Muscle layer of duodenum (tissue), 2 donors: ENCODE measurements around the gene PTPRN2.
"Not testable (repeated sequence)": the region's sequence is repeated elsewhere in the genome, so short reads cannot be mapped to it uniquely, and the experiment has no call there.

ENCODE experiments used
- H3K27ac ChIP-seq: one replicate; pipeline ENCODE4 v1.7.0; 2013; ENCODE audit warnings: mild to moderate bottlenecking, low read length
- H3K27me3 ChIP-seq: one replicate; pipeline ENCODE4 v1.7.0; 2013; ENCODE audit warnings: low read depth, mild to moderate bottlenecking, control low read depth, low read length
- H3K36me3 ChIP-seq, 2 donors: one replicate each; pipeline ENCODE4 v1.7.0; 2013; ENCODE audit warnings: low read length in 2 of 2, control low read depth in 1 of 2, mild to moderate bottlenecking in 1 of 2; ENCODE audit not compliant: insufficient read depth in 2 of 2, control insufficient read depth in 1 of 2
- H3K4me1 ChIP-seq, 2 donors: one replicate each; pipeline ENCODE4 v1.7.0; 2013; ENCODE audit warnings: low read length in 2 of 2, mild to moderate bottlenecking in 2 of 2, control low read depth in 1 of 2, moderate library complexity in 1 of 2; ENCODE audit not compliant: insufficient read depth in 2 of 2, control insufficient read depth in 1 of 2
- H3K4me3 ChIP-seq, 2 donors: one replicate each; pipeline ENCODE4 v1.7.0; 2013; ENCODE audit warnings: low read length in 2 of 2, low read depth in 1 of 2, mild to moderate bottlenecking in 1 of 2
- H3K9me3 ChIP-seq, 2 donors: one replicate each; pipeline ENCODE4 v1.7.0; 2013; ENCODE audit warnings: low read length in 2 of 2, control low read depth in 1 of 2, mild to moderate bottlenecking in 1 of 2; ENCODE audit not compliant: control insufficient read depth in 1 of 2
- donor health status: healthy.

PTPRN2 gene

GRCh38 chr7:158295966-158296797, 291.4 kb downstream of the PTPRN2 start:
- H3K4me3 ChIP-seq: no peak overlapping the region
- no peaks in the 10 kb centered on the region for H3K36me3 ChIP-seq
- H3K9me3 ChIP-seq: no peaks in the 10 kb centered on the region
- no peaks in the 10 kb centered on the region for H3K4me1 ChIP-seq
- no peaks in the 10 kb centered on the region for H3K27me3 ChIP-seq
- H3K27ac ChIP-seq: no peak overlapping the region

DNA sequence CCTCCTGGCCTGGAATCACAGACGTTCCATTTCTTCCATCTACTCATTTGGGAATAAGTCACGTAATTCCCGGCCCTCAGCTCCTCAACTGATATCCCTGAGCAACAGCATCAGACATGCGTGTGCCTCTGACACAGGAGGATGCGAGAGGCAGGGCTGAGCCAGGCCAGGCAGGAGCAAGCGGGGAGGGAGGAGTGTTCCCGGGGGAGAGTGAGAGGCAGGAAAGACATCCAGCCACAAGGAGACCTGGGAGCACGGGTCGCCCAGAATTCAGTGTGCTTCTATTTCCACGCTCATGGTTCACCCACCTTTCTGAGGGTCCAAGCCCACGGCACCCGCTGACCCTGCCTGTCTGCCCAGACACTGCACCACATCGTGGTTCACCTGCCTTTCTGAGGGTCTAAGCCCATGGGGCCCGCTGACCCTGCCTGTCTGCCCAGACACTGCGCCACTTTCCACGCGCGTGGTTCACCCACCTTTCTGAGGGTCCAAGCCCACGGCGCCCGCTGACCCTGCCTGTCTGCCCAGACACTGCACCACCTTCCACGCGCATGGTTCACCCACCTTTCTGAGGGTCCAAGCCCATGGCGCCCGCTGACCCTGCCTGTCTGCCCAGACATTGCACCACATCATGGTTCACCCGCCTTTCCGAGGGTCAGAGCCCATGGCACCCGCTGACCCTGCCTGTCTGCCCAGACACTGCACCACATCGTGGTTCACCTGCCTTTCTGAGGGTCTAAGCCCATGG, 293.0 kb downstream of the PTPRN2 start:
- not testable (repeated sequence) for H3K4me3 ChIP-seq, H3K36me3 ChIP-seq, H3K27me3 ChIP-seq, H3K4me1 ChIP-seq, H3K9me3 ChIP-seq, H3K27ac ChIP-seq

DNA sequence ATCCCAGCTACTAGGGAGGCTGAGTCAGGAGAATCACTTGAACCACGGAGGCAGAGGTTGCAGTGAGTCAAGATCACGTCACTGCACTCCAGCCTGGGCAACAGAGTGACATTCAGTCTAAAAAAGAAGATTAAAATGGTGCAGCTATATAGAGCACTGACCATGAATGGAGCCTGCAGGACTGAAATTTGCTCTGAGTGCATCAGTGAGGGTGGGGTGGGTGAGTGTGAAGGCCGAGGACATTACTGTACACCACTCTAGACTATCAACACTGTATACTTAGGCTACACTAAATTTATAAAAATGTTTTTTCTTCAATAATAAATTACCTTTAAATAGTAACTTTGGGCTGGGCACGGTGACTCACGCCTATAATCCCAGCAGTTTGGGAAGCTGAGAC, 294.7 kb downstream of the PTPRN2 start:
- Histone ChIP-seq H3K4me3 (no peak overlapping the region), H3K9me3 (peaks cover 0 to 13% of the 10 kb centered on the region in 2 donors), H3K4me1 (no peaks in the 10 kb centered on the region), H3K27me3 (no peaks in the 10 kb centered on the region), H3K36me3 (no peaks in the 10 kb centered on the region), H3K27ac (no peak overlapping the region)

DNA sequence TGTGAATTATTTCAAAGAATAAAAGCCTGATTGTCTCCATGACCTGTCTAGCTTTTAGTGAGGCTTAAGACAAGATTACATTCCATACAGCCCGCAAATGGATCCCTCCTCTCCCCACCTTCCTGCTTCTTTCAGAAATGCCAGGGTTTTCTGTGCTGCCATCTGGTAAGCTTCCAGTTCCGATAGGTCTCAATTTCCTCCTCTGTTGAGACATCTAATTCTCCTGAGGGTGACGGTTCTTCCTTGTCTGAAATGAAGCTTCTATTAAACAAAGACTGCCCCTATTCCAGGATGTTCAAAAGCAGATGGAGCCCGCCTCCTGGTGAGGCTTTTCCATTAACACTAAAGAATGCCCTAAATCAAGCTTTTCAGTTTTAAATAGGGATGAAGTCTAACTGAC, 295.6 kb downstream of the PTPRN2 start:
- Histone ChIP-seq H3K27me3 (no peaks in the 10 kb centered on the region), H3K36me3 (no peaks in the 10 kb centered on the region), H3K9me3 (peaks cover 0 to 22% of the 10 kb centered on the region in 2 donors), H3K4me3 (no peak overlapping the region), H3K4me1 (no peaks in the 10 kb centered on the region), H3K27ac (no peak overlapping the region)

DNA sequence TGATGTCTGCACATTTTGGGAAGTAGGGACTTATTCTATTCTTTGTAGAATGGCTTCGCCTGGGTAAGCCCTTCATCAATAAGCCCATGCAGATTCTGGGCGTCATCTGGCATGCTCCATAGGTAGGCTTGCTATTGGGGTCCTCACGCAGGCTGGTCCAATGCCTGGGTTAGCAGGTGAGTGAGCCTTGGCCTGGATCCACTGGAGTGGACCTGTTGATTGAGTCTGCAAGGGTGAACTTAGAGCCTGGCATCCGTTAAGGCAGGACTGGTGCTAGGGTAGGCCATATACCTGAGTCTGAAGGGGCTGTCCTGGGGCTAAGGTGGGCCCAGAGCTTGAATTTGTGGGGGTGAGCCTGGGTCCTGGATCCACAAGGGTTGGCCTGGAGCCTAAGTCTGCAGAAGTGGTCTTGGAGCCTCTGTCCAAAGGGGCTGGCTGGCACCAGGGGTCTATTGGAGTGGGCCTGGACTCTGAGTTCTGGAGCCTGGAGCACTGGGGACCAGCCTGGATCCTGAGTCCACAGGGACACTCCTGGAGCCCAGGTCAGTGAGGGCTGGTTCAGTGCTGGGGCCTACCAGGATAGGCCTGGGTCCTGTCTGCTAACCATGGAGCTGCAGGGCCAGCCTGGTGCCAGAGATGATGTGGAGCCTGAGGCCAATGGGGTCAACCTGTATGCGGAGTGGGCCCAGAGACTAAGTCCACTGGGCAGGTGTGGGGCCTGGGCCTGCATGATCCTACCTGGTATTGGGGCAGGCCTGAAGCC, 297.7 kb downstream of the PTPRN2 start:
- H3K36me3 ChIP-seq: no peaks in the 10 kb centered on the region
- no peak overlapping the region for H3K27ac ChIP-seq
- H3K27me3 ChIP-seq: no peaks in the 10 kb centered on the region
- no peaks in the 10 kb centered on the region for H3K4me1 ChIP-seq
- H3K9me3 ChIP-seq: peaks cover 0 to 38% of the 10 kb centered on the region in 2 donors
- peak overlapping the region in 1 of 2 donors; percentile 20 for H3K4me3 ChIP-seq

GRCh38 chr7:158289231-158289630, 298.4 kb downstream of the PTPRN2 start:
- Histone ChIP-seq H3K9me3 (peaks cover 0 to 38% of the 10 kb centered on the region in 2 donors), H3K36me3 (no peaks in the 10 kb centered on the region), H3K27me3 (no peaks in the 10 kb centered on the region), H3K27ac (no peak overlapping the region), H3K4me3 (no peak overlapping the region), H3K4me1 (no peaks in the 10 kb centered on the region)

DNA sequence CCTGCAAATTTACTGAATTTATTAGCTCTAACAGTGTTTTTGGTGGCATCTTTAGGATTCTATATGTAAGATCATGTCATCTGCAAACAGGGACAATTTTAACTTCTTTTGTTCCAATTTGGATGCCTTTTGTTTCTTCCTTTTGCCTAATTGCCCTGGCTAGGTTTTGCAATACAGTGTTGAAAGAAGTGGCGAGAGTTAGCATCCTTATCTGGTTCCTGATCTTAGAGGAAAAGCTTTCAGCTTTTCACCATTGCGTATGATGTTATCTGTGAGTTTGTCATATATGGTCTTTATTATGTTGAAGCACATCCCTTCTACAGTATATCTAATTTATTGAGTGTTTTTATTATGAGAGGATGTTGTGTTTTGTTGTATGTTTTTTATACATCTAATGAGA, 301.4 kb downstream of the PTPRN2 start:
- peaks cover 0 to 38% of the 10 kb centered on the region in 2 donors for H3K9me3 ChIP-seq
- H3K4me3 ChIP-seq: no peak overlapping the region
- H3K4me1 ChIP-seq: no peaks in the 10 kb centered on the region
- H3K27ac ChIP-seq: no peak overlapping the region
- no peaks in the 10 kb centered on the region for H3K36me3 ChIP-seq
- no peaks in the 10 kb centered on the region for H3K27me3 ChIP-seq

DNA sequence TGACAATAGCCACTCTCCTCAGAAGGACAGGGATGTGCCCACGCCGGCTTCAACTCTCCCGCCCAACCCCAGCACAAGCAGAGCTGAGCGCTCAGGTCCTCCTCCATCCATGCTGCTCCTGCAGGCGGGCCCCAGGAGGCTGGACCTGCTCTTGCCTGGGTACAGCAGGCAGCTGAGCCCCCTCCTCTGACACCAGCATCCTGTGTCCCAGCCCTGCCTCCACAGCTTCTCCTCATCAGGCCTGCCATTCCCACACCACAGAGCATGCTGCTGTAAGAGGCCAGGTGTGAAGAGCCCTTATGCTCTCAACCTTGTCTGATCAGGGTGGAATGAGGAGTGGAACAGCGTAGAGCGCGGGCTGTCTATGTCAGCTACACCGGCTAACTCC, 302.2 kb downstream of the PTPRN2 start:
- no peak overlapping the region for H3K4me3 ChIP-seq
- H3K27ac ChIP-seq: no peak overlapping the region
- no peaks in the 10 kb centered on the region for H3K4me1 ChIP-seq
- peaks cover 0 to 36% of the 10 kb centered on the region in 2 donors for H3K9me3 ChIP-seq
- H3K36me3 ChIP-seq: no peaks in the 10 kb centered on the region
- H3K27me3 ChIP-seq: no peaks in the 10 kb centered on the region

- Histone ChIP-seq H3K27me3 (no peaks in the 10 kb centered on the region), H3K4me1 (no peaks in the 10 kb centered on the region), H3K9me3 (peaks cover 0 to 30% of the 10 kb centered on the region in 2 donors), H3K27ac (no peak overlapping the region), H3K4me3 (no peak overlapping the region), H3K36me3 (no peaks in the 10 kb centered on the region)
Measured at GRCh38 chr7:158284617-158285382, 302.8 kb downstream of the PTPRN2 start.

- H3K36me3 ChIP-seq: no peaks in the 10 kb centered on the region
- no peaks in the 10 kb centered on the region for H3K27me3 ChIP-seq
- H3K4me3 ChIP-seq: no peak overlapping the region
Measured at GRCh38 chr7:158284121-158284520, 303.5 kb downstream of the PTPRN2 start.

More at GRCh38 chr7:158284121-158284520, 303.5 kb downstream of the PTPRN2 start:
- peaks cover 0 to 26% of the 10 kb centered on the region in 2 donors for H3K9me3 ChIP-seq
- no peaks in the 10 kb centered on the region for H3K4me1 ChIP-seq
- no peak overlapping the region for H3K27ac ChIP-seq
